Adrenal gland (tissue), 12 donors: Measurements from ENCODE around the gene CCDC175. TPM values are rescaled to one million over a fixed set of nuclear protein-coding genes. Genes with fewer than 3 reads are reported as not detected.

Experiments used
- DNase-seq, 7 donors: peaks; one replicate each; pipeline ENCODE4 v3.0.0-alpha.2; 2019 to 2020
- H3K27ac ChIP-seq, 5 donors: fragments of 200-600 bp; sonication (generic) in 4 of 5; 1 replicate in 3 of 5; 2 replicates in 2 of 5; pipeline versions ENCODE4 v1.5.1 to v1.8.0; 2016 to 2020; ENCODE audit warnings: mild to moderate bottlenecking in 1 of 5
- H3K27me3 ChIP-seq: fragments of 200-600 bp; 2 replicates; pipeline ENCODE4 v1.8.0; 2021
- H3K36me3 ChIP-seq, 2 donors: fragments of 200-600 bp; replicated peaks in 1 of 2; 1 replicate in 1 of 2; 2 replicates in 1 of 2; pipeline versions ENCODE4 v1.5.1 to v1.8.0; 2018 to 2022
- H3K4me1 ChIP-seq, 2 donors: fragments of 200-600 bp; replicated peaks in 1 of 2; 1 replicate in 1 of 2; 2 replicates in 1 of 2; pipeline versions ENCODE4 v1.5.1 to v1.8.0; 2018 to 2021
- H3K4me3 ChIP-seq, 4 donors: fragments of 200-600 bp; sonication (generic) in 3 of 4; one replicate each; pipeline ENCODE4 v1.5.1; 2016 to 2018
- H3K9me3 ChIP-seq, 3 donors: fragments of 200-600 bp; sonication (generic) in 1 of 3; replicated peaks in 1 of 3; 1 replicate in 2 of 3; 2 replicates in 1 of 3; pipeline versions ENCODE4 v1.5.1 to v1.8.0; 2016 to 2021
- POLR2A ChIP-seq, 2 donors: fragments of 450-650 bp; IDR thresholded peaks; one replicate each; pipeline ENCODE4 v1.6.1; 2017; ENCODE audit warnings: antibody characterized with exemption in 2 of 2, mild to moderate bottlenecking in 2 of 2, moderate library complexity in 1 of 2
- WGBS, 4 donors: extraction: QIAGEN DNeasy Blood & Tissue Kit in 2 of 4; methylation state at CpG; one replicate each; pipeline versions ENCODE4 v1.1.5 to v1.1.7; 2013 to 2017; 5-methylcytosine and 5-hydroxymethylcytosine counted together
- intact Hi-C, 2 donors: fragments of 100-400 bp; cut with DNase I; formaldehyde crosslinking; loops; one replicate each; pipeline versions ENCODE4 v1.14.1 to v1.15.0; 2022 to 2023
- polyA plus RNA-seq, 3 donors: library from polyadenylated mRNA; stranded (reverse); fragments of 200-250 nt in 2 of 3; fragments of 350-450 nt in 1 of 3; fragmentation: Illumina TruSeq in 1 of 3; extraction: RNeasy Lipid Tissue Mini Kit (QIAGEN cat#74804) in 1 of 3; gene quantifications; one replicate each; pipeline ENCODE4 v1.2.3, GENCODE V29; 2013 to 2014
- total RNA-seq, 9 donors: library from RNA; depleted of rRNA in 4 of 9; stranded (reverse); fragments of >200 nt in 4 of 9; fragments of 120-200 nt in 1 of 9; fragmentation: NEBNext Ultra II Directional in 1 of 9; extraction: Animal tissue kit (Norgen Biotek cat#: 25700) in 1 of 9; gene quantifications; one replicate each; pipeline versions ENCODE4 v1.1.0 to v1.2.4, GENCODE V29; 2013 to 2023
- TF ChIP-seq, protein P1 (sequence below), 6 experiments: fragments of 450-650 bp in 4 of 6; fragments of 200-600 bp in 2 of 6; sonication (generic) in 1 of 6; IDR thresholded peaks; 1 replicate in 5 of 6; 2 replicates in 1 of 6; pipeline versions ENCODE4 v1.5.1 to v1.8.0; 2016 to 2021; ENCODE audit warnings: antibody characterized with exemption in 6 of 6, mild to moderate bottlenecking in 2 of 6, moderate library complexity in 1 of 6
- donor health status: healthy with polysubstance abuse.
- donor health status: Bipolar disorder and iron deficiency.
- donor health status: DM: yes; HTN: yes; CAD: no.
- donor health status: DM: no; HTN: no; CAD: no.
- donor health status: DM: no; HTN: no; CAD: no.
- donor health status: DM: yes; HTN: yes; CAD: no.

Gene CCDC175
- total and polyA plus RNA-seq, 12 donors: 0.49 to 0.77 TPM; not detected in 10

DNA sequence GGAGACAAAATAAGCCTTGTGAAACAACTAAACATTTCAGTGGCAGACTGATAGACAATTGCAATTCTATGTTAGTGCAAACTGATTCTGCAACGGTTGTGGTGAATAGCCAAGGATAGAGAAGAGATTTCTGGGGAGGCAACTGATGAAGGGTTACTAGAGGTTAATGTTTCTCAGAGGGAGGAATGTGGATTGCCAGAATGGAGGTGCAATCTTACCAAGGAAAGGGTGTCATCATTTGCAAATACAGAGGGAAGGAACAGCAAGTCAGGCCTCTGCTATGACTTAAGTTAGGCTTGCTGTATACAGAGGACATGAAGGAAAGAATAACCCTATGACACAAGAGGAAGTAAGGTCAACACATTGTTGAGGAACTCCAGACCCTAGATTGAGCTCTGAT is 35.8 kb downstream of the CCDC175 start:
- intact Hi-C loops: no loop called here
- 28 to 36% (median 34%) methylated on average over 1 of the region's 1 CpG for WGBS, 4 donors
- H3K36me3 ChIP-seq: no peaks in the 10 kb centered on the region
- no peaks in the 10 kb centered on the region for H3K9me3 ChIP-seq
- no peak for DNase-seq
- peaks cover 4% of the 10 kb centered on the region for H3K27me3 ChIP-seq
- no peak for TF ChIP-seq POLR2A (IDR thresholded peaks at IDR 0.05)
- TF ChIP-seq, protein P1, sequence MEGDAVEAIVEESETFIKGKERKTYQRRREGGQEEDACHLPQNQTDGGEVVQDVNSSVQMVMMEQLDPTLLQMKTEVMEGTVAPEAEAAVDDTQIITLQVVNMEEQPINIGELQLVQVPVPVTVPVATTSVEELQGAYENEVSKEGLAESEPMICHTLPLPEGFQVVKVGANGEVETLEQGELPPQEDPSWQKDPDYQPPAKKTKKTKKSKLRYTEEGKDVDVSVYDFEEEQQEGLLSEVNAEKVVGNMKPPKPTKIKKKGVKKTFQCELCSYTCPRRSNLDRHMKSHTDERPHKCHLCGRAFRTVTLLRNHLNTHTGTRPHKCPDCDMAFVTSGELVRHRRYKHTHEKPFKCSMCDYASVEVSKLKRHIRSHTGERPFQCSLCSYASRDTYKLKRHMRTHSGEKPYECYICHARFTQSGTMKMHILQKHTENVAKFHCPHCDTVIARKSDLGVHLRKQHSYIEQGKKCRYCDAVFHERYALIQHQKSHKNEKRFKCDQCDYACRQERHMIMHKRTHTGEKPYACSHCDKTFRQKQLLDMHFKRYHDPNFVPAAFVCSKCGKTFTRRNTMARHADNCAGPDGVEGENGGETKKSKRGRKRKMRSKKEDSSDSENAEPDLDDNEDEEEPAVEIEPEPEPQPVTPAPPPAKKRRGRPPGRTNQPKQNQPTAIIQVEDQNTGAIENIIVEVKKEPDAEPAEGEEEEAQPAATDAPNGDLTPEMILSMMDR (IDR thresholded peaks at IDR 0.05): no peak
- no peak overlapping the region for H3K4me3 ChIP-seq
- H3K27ac ChIP-seq: no peak overlapping the region
- H3K4me1 ChIP-seq: no peaks in the 10 kb centered on the region

GRCh38 chr14:59538936-59539335 is 37.7 kb downstream of the CCDC175 start:
- Histone ChIP-seq H3K27ac (no peak overlapping the region), H3K4me1 (no peaks in the 10 kb centered on the region), H3K27me3 (peaks cover 4% of the 10 kb centered on the region), H3K4me3 (no peak overlapping the region), H3K9me3 (no peaks in the 10 kb centered on the region), H3K36me3 (no peaks in the 10 kb centered on the region)
- intact Hi-C loops: no loop called here
- no peak for DNase-seq
- WGBS, 4 donors: 75 to 96% (median 87%) methylated on average over 4 of the region's 4 CpGs
- TF ChIP-seq, protein P1 (IDR thresholded peaks at IDR 0.05): no peak
- TF ChIP-seq POLR2A (IDR thresholded peaks at IDR 0.05): no peak

DNA sequence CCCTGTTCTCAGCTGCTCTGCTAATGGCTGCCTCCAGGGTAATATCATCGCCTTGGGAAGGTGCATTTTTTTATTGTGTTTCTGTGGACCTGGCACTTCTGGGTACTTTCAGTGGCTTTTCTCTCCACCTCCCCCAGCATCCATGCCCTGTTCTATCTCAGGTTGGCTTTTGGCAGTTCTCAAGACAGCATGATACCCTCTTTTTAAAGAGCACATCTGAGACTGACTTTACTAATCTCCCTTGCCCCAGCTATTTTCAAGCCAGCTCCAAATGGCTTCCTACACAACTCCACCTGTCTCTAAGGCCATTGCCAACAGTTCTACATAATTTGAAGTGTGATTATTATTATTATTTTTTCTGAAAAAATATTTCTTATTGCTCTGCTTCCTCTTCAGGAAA is 39.1 kb downstream of the CCDC175 start:
- H3K4me3 ChIP-seq: no peak overlapping the region
- no peaks in the 10 kb centered on the region for H3K9me3 ChIP-seq
- no peak overlapping the region for H3K27ac ChIP-seq
- H3K36me3 ChIP-seq: no peaks in the 10 kb centered on the region
- no peak for DNase-seq
- no peaks in the 10 kb centered on the region for H3K4me1 ChIP-seq
- TF ChIP-seq, protein P1 (IDR thresholded peaks at IDR 0.05): no peak
- no peak for TF ChIP-seq POLR2A (IDR thresholded peaks at IDR 0.05)
- H3K27me3 ChIP-seq: no peaks in the 10 kb centered on the region
- intact Hi-C loops: no loop called here
- 75 to 95% (median 93%) methylated on average over 1 of the region's 1 CpG for WGBS, 4 donors

- intact Hi-C loops: no loop called here
- no peaks in the 10 kb centered on the region for H3K27me3 ChIP-seq
- no peak overlapping the region for H3K4me3 ChIP-seq
- WGBS, 4 donors: 72 to 80% (median 75%) methylated on average over 7 of the region's 7 CpGs
- H3K9me3 ChIP-seq: no peaks in the 10 kb centered on the region
- no peaks in the 10 kb centered on the region for H3K36me3 ChIP-seq
- H3K4me1 ChIP-seq: no peaks in the 10 kb centered on the region
- TF ChIP-seq, protein P1 (IDR thresholded peaks at IDR 0.05): no peak
- no peak for TF ChIP-seq POLR2A (IDR thresholded peaks at IDR 0.05)
- H3K27ac ChIP-seq: no peak overlapping the region
- DNase-seq: no peak
Measured at GRCh38 chr14:59534361-59534987, 42.1 kb downstream of the CCDC175 start.
